Uterus (tissue), 2 donors: Measurements from ENCODE around the gene EXOC3L2.

ENCODE experiments used
- POLR2A ChIP-seq, 2 donors: fragments of 450-650 bp; IDR thresholded peaks; one replicate each; pipeline ENCODE4 v1.6.1; 2016; ENCODE audit warnings: antibody characterized with exemption in 2 of 2, mild to moderate bottlenecking in 1 of 2, moderate library complexity in 1 of 2
- TF ChIP-seq, protein P1 (sequence below), 4 experiments: fragments of 200-600 bp in 2 of 4; fragments of 450-650 bp in 2 of 4; sonication (generic) in 2 of 4; IDR thresholded peaks; one replicate each; pipeline ENCODE4 v1.5.1; 2016 to 2019; ENCODE audit warnings: antibody characterized with exemption in 4 of 4, mild to moderate bottlenecking in 2 of 4, moderate library complexity in 1 of 4

DNA sequence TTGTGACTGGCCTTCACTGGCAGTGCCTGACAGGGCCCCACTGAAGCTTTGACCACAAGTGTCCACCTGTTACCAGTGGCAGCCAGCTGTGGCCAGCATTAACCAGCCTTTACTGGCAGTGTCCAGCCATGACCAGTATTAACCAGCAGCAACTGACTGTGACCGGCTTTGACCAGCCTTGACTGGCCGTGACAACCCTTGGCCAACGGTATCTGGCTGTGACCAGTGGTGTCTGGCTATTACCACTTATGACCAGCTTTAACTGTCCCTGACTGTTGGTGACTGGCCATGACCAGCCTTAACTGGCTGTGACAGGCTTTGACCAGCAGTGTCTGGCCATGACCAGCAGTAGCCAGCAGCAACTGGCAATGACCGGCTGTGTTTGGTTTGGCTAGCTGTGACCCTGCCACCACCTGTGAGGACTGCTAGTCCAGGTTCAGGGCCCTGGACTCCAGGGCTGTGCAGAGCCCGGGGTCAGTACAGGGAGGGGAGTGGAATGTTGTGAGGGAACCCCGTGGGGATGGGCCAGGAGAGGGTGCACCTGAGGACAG, 45.2 kb upstream of the EXOC3L2 start:
- no peak for TF ChIP-seq POLR2A (IDR thresholded peaks at IDR 0.05)
- TF ChIP-seq, protein P1, sequence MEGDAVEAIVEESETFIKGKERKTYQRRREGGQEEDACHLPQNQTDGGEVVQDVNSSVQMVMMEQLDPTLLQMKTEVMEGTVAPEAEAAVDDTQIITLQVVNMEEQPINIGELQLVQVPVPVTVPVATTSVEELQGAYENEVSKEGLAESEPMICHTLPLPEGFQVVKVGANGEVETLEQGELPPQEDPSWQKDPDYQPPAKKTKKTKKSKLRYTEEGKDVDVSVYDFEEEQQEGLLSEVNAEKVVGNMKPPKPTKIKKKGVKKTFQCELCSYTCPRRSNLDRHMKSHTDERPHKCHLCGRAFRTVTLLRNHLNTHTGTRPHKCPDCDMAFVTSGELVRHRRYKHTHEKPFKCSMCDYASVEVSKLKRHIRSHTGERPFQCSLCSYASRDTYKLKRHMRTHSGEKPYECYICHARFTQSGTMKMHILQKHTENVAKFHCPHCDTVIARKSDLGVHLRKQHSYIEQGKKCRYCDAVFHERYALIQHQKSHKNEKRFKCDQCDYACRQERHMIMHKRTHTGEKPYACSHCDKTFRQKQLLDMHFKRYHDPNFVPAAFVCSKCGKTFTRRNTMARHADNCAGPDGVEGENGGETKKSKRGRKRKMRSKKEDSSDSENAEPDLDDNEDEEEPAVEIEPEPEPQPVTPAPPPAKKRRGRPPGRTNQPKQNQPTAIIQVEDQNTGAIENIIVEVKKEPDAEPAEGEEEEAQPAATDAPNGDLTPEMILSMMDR (IDR thresholded peaks at IDR 0.05), result no peak
